ENCODE results near the gene TEP1. TPM values are rescaled to one million over a fixed set of nuclear protein-coding genes. Genes with fewer than 3 reads are reported as not detected.

TEP1 gene
- total and polyA plus RNA-seq, 2 of the 13 experiments (the other 11 are each of a cell fraction or from before 2014, with no cell fraction given), result 11.0 to 12.8 TPM

DNA sequence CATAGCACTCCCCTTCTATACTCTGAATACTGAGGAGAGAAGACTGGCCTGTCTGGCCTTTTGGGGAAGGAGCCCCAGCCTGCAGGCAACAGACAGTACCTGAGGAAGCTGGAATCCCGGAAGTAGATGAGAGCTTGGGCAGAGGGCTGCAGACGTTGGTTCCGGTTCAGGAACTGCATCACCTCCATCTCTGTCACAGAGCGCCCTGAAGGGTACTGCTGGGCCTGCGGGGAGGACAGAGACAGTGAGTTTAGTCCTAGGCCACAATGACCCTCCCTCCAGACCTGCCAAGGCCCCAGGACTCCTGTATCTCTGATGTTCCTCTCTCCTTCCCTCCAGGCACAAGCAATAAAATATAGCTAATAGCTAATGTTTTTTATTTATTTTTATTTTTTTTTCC is 28.4 kb downstream of the TEP1 start:
- H3K79me2 ChIP-seq (ENCODE audit: insufficient read depth, low read length), result no peaks in the 10 kb centered on the region
- no peak overlapping the region for H3K4me2 ChIP-seq (ENCODE audit: low read depth, low read length)
- ChIA-PET POLR2A (interaction anchor here (0.8 kb wide), 1 partner anchor 70 kb away, joined by 3 read pairs; the partner anchor contains the start of genes APEX1 and OSGEP), CTCF (ENCODE audit: low intra/inter-chr PET ratio, low total read pairs) (no interaction called here)
- no peak for DNase-seq (ENCODE audit: low spot score)
- H3K36me3 ChIP-seq (replicated peaks in 1 of 2; ENCODE audit: control insufficient read depth in 1 of 2, insufficient read depth in 2 of 2, low read length in 2 of 2), result peaks cover 28 to 54% of the 10 kb centered on the region in 2 experiments; a peak in 4 of 5 replicates
- H3K4me3 ChIP-seq (replicated peaks in 1 of 3; ENCODE audit: insufficient read depth in 1 of 3, low read depth in 2 of 3, low read length in 3 of 3), result no peak overlapping the region
- TF ChIP-seq NCOR1 (IDR thresholded peaks at IDR 0.05; ENCODE audit: borderline replicate concordance, low read length) (no peak), NAIF1 (CRISPR knock-in tag; IDR thresholded peaks at IDR 0.05; ENCODE audit: borderline replicate concordance) (no peak), SSRP1 (CRISPR knock-in tag; IDR thresholded peaks at IDR 0.05) (no peak), ZNF337 (CRISPR knock-in tag; IDR thresholded peaks at IDR 0.05; ENCODE audit: borderline replicate concordance, low read depth) (no peak), ELF1 (CRISPR knock-in tag; IDR thresholded peaks at IDR 0.05) (no peak), MTF2 (CRISPR knock-in tag; IDR thresholded peaks at IDR 0.05; ENCODE audit: borderline replicate concordance) (no peak), ZNF3 (CRISPR knock-in tag; IDR thresholded peaks at IDR 0.05) (no peak), HMG20B (CRISPR knock-in tag; conservative IDR thresholded peaks at IDR 0.05) (no peak)
- H4K20me1 ChIP-seq (ENCODE audit: insufficient read depth, low read length), result no peaks in the 10 kb centered on the region
- in situ Hi-C loops (cut with HindIII; ENCODE audit: extremely low pct_ligation_motif_present, low pct_unique_long_range_greater_than_20kb), result no loop called here
- intact Hi-C loops (cut with micrococcal nuclease; ENCODE audit: unreplicated experiment), result no loop called here
- H3K4me1 ChIP-seq (ENCODE audit: insufficient read depth, low read length), result no peaks in the 10 kb centered on the region
- no peaks in the 10 kb centered on the region for H3K27me3 ChIP-seq (ENCODE audit: control insufficient read depth in 1 of 2, insufficient read depth in 2 of 2, low read length in 2 of 2)
- WGBS (ENCODE audit: low lambda C conversion rate), result 94% methylated on average over 5 of the region's 5 CpGs
- H3K9ac ChIP-seq (ENCODE audit: insufficient read depth, low read depth, low read length), result no peak overlapping the region
- H2AFZ ChIP-seq (ENCODE audit: low read length), result no peak overlapping the region
- no peak for ATAC-seq
- H3K27ac ChIP-seq (ENCODE audit: extremely low read length, insufficient read depth, low read length), result no peak overlapping the region
- H3K9me3 ChIP-seq (ENCODE audit: low read length), result no peaks in the 10 kb centered on the region
- no peak for FAIRE-seq
- no TSS peak for BruUV-seq (replicated peaks)

DNA sequence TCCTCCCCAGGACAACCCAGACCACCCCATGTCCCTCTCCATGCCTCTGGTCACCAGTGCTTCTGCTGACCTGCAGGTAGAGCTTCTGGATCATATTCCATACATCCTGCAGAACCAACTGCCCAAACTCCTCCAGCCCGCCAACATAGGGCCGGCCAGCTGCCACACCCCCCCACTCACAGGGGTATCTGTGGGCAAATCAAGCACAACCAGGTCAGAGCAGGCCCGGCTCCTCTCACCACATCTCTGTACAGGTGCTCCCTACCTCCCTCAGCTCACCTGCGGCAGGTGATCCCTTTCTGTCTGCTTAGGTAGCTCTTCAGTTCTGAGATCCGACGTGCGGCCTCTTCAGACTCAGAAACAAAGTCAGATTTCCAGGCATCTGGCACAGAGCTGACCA is 29.0 kb downstream of the TEP1 start:
- in situ Hi-C loops (cut with HindIII; ENCODE audit: extremely low pct_ligation_motif_present, low pct_unique_long_range_greater_than_20kb) (no loop called here), intact Hi-C loops (cut with micrococcal nuclease; ENCODE audit: unreplicated experiment) (no loop called here)
- Histone ChIP-seq H3K27me3 (ENCODE audit: control insufficient read depth in 1 of 2, insufficient read depth in 2 of 2, low read length in 2 of 2) (no peaks in the 10 kb centered on the region), H2AFZ (ENCODE audit: low read length) (no peak overlapping the region), H3K4me3 (replicated peaks in 1 of 3; ENCODE audit: insufficient read depth in 1 of 3, low read depth in 2 of 3, low read length in 3 of 3) (no peak overlapping the region), H4K20me1 (ENCODE audit: insufficient read depth, low read length) (no peaks in the 10 kb centered on the region), H3K9me3 (ENCODE audit: low read length) (no peaks in the 10 kb centered on the region), H3K4me2 (ENCODE audit: low read depth, low read length) (no peak overlapping the region), H3K79me2 (ENCODE audit: insufficient read depth, low read length) (no peaks in the 10 kb centered on the region), H3K9ac (ENCODE audit: insufficient read depth, low read depth, low read length) (no peak overlapping the region), H3K4me1 (ENCODE audit: insufficient read depth, low read length) (no peaks in the 10 kb centered on the region), H3K36me3 (replicated peaks in 1 of 2; ENCODE audit: control insufficient read depth in 1 of 2, insufficient read depth in 2 of 2, low read length in 2 of 2) (peaks cover 28 to 52% of the 10 kb centered on the region in 2 experiments; a peak in 4 of 5 replicates), H3K27ac (ENCODE audit: extremely low read length, insufficient read depth, low read length) (no peak overlapping the region)
- FAIRE-seq, result no peak
- no TSS peak for BruUV-seq (replicated peaks)
- no peak for DNase-seq (ENCODE audit: low spot score)
- CTCF ChIA-PET (ENCODE audit: low intra/inter-chr PET ratio, low total read pairs), result no interaction called here
- TF ChIP-seq POGZ (CRISPR knock-in tag; IDR thresholded peaks at IDR 0.05) (no peak), U2AF2 (IDR thresholded peaks at IDR 0.05; ENCODE audit: low read depth, low read length) (no peak), ZFAT (CRISPR knock-in tag; conservative IDR thresholded peaks at IDR 0.05) (no peak), SMARCC2 (IDR thresholded peaks at IDR 0.05) (no peak), NR0B2 (CRISPR knock-in tag; IDR thresholded peaks at IDR 0.05) (no peak), HMGA1 (CRISPR knock-in tag; conservative IDR thresholded peaks at IDR 0.05) (no peak), PRMT3 (CRISPR knock-in tag; IDR thresholded peaks at IDR 0.05; ENCODE audit: borderline replicate concordance, low read depth) (no peak), PHF8 (CRISPR knock-in tag; IDR thresholded peaks at IDR 0.05) (no peak)
- WGBS (ENCODE audit: low lambda C conversion rate), result 100% methylated on average over 7 of the region's 7 CpGs
- ATAC-seq, result no peak
- POLR2A ChIA-PET, result no interaction called here
